Astrocyte of the cerebellum (primary cell): ENCODE measurements around the gene VGLL4.

ENCODE experiments used
- DNase-seq: peaks from one replicate; pipeline ENCODE4 v3.0.0-alpha.2; 2011; ENCODE audit warnings: low read depth
- H3K4me3 ChIP-seq: 2 replicates; pipeline ENCODE4 v1.5.1; 2011; ENCODE audit warnings: mild to moderate bottlenecking, low read depth, low read length, moderate library complexity
- in situ Hi-C: cut with HindIII; loops from 2 replicates; pipeline ENCODE4 v1.10.0; 2017; ENCODE audit warnings: low sequenced_read_pairs
- TF ChIP-seq, protein P1 (sequence below): IDR thresholded peaks from 2 replicates; pipeline ENCODE4 v1.5.1; 2012; ENCODE audit warnings: low read length, low read depth, moderate library complexity, mild to moderate bottlenecking; ENCODE audit errors: missing control alignments

Gene VGLL4

DNA sequence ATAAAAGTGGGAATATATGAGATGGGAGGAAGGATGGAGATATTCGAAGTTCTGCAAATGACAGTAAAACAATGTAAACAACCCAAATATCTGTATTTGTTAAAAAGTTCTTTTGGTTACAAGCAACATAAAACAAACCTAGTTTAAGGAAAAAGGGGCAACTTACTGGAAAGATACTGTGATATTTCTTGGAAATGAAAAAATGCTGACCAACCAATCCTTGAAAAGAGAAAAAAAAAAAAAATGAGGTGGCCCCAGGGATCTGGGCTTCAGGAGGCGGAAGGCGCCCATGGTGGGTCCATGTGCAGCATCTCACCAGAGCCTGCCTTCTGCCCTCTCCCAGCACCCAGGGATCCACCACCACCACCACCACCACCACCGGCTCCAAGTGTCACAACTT, 59.1 kb downstream of the VGLL4 start:
- no peak overlapping the region for H3K4me3 ChIP-seq
- no peak for DNase-seq
- in situ Hi-C loops: no loop called here
- TF ChIP-seq, protein P1, sequence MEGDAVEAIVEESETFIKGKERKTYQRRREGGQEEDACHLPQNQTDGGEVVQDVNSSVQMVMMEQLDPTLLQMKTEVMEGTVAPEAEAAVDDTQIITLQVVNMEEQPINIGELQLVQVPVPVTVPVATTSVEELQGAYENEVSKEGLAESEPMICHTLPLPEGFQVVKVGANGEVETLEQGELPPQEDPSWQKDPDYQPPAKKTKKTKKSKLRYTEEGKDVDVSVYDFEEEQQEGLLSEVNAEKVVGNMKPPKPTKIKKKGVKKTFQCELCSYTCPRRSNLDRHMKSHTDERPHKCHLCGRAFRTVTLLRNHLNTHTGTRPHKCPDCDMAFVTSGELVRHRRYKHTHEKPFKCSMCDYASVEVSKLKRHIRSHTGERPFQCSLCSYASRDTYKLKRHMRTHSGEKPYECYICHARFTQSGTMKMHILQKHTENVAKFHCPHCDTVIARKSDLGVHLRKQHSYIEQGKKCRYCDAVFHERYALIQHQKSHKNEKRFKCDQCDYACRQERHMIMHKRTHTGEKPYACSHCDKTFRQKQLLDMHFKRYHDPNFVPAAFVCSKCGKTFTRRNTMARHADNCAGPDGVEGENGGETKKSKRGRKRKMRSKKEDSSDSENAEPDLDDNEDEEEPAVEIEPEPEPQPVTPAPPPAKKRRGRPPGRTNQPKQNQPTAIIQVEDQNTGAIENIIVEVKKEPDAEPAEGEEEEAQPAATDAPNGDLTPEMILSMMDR: no peak

DNA sequence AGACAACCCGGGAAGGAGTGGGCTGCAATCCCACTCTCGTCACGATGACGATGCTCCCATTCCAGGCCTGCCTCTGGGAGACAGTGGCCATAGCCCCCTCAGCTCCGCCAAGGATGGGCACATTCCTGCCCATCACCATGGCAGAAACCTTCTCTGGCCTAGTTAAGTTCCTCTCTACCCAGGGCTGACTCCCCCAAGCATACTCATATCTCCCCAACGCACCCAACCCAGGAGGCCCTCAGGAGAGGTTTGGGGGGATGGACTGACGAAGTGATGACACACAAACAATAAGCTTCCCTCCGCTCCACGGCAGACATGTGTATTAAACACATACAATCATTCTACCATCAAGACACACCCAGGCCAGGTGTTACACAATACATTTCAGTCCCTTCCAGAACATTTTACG, 60.1 kb downstream of the VGLL4 start:
- H3K4me3 ChIP-seq: no peak overlapping the region
- in situ Hi-C loops: no loop called here
- TF ChIP-seq, protein P1: no peak
- DNase-seq: no peak

DNA sequence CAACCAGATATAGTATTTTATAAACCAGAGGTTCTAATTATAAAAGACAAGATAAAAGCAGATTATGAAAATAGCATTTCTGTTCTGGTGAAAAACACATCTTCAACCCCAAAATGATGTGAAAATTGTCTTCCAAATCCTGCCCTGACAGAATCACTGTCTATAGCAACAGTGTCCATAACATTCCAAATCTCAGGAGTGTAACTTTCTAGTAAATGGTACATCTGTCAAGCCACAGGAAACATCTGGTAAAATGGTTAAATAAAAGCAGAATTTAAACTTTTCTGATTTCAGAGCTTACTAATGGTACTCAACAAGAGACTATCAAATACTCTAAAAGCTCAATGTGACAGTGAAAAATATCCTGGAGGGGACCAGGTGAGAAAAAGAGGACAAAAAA, 60.5 kb downstream of the VGLL4 start:
- TF ChIP-seq, protein P1: no peak
- H3K4me3 ChIP-seq: no peak overlapping the region
- in situ Hi-C loops: no loop called here
- DNase-seq: no peak

DNA sequence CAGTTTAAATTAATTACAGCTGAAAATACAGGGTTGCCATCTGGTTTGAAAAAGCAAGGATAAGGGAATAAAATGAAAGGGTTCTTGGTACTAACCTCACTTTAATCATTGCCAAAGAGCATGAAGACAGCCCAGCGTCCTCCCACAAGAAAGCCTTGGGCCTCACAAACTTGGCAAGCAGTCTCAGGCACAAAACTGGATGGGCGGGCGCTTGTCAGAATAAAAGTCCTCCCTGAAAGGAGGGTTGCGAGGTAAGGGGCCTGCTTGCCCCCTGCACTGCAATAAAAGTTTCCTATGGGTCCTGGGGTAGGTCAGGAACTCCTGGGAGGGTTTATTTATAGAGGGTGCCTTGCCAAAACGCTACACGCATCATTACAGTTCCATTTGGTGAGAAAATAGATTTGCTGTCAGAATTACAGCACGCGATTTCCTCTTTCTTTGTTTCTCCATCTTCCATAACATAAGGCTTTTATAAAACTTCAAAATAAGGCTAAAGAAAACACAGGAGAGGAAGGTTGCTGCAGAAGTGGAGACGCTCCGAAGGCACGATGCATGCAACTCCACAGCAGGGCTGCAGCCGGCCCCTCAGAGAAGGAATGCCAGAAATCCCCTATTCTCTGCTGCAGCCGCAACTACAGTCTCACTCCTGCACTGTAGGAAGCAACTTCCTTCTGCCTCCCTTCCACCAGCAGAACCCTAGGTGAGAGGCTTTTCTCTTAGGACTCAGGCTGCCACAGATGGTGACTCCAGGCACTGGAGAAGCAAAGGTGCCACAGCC, 61.3 kb downstream of the VGLL4 start:
- in situ Hi-C loops: no loop called here
- peak; percentile 89 for DNase-seq
- peak overlapping the region; percentile 33 for H3K4me3 ChIP-seq
- TF ChIP-seq, protein P1: no peak

DNA sequence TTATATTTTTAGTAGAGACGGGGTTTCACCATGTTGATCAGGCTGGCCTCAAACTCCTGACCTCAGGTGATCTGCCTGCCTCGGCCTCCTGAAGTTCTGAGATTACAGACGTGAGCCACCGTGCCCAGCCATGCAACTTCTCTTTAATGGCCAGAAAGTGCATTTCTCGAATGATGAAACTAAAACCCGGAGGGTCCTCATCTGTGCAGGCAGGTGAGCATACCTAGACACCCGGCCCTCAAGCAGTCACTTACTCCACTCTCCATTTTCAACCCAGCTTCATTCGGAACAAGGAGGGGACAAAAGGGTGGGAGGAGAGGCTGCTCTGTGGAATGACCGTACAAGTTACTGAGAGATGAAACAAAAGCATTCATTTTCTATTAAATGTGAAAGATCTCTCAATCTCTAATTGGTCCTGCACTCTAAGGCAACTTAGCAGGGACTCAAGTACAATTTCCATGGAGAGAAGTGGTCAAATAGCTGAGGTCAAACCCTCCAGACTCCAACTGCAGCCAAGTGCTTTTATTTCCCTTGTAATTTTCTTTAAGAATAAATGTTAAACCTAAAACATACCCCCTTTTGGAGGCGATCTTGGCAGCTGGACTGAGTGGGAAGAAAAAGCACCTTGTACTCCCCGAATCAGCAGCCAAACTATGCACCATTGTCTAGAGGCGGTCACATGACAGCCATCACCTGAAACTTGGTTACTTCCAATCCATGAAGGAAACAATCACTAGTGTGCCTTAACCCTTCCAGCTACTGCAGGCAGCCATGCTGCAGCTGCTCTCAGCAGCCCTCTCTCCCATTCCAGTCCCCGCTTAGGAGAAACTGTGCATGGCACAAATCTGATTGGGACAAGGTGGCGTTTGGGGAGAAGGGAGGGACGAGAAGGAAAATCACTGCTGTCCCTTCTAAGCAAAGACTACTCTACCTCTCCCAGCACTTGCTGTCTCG, 62.2 kb downstream of the VGLL4 start:
- TF ChIP-seq, protein P1: no peak
- peak overlapping the region; percentile 33 for H3K4me3 ChIP-seq
- DNase-seq: no peak
- in situ Hi-C loops: no loop called here

DNA sequence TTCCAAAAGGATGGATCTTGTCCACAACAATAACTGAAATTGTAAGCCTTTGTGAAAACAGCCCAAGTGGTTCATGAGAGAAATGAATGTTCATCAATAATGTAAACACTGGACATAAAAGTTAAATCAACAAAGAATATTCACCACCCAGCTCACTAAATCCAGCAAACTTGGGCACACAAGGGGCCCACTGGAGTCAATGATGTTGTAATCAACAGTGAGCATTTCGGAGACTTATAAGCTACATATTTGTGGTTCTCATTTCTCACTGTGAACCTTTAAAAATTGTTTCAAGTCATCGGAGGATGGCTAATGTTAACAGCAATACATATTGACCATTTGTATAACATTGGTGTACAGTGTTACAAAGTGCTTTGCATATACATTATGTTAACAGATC, 63.1 kb downstream of the VGLL4 start:
- TF ChIP-seq, protein P1: no peak
- no peak for DNase-seq
- no peak overlapping the region for H3K4me3 ChIP-seq
- in situ Hi-C loops: no loop called here
